SK-N-SH (cell line): ENCODE data around the gene SCD5. TPM values are rescaled to one million over a fixed set of nuclear protein-coding genes. Genes with fewer than 3 reads are reported as not detected.

Experiments
- CTCF ChIA-PET: fragments of 300-600, 350-600 bp; formaldehyde crosslinking; extraction: SDS; loops from one replicate; lab custom pipeline; 2021; lab: Yijun Ruan, JAX
- POLR2A ChIA-PET: fragments of 350-600 bp; sonication (Branson Sonifier 250); formaldehyde crosslinking; extraction: SDS; loops from one replicate; lab custom pipeline; 2020; ENCODE audit warnings: antibody characterized with exemption, inconsistent platforms; lab: Yijun Ruan, JAX
- DNase-seq: peaks from one replicate; pipeline ENCODE4 v3.0.0; 2012
- H2AFZ ChIP-seq: fragments of 200-600 bp; sonication (generic); 2 replicates; pipeline ENCODE4 v1.8.1; 2016; ENCODE audit warnings: antibody characterized with exemption, mild to moderate bottlenecking, low read depth
- H3F3A ChIP-seq: fragments of 200-600 bp; sonication (generic); replicated peaks from 2 replicates; pipeline ENCODE3; 2016; ENCODE audit warnings: antibody characterized with exemption, mild to moderate bottlenecking; ENCODE audit not compliant: insufficient read depth
- H3K27ac ChIP-seq, 2 experiments: fragments of 200-500 bp in 1 of 2; fragments of 200-600 bp in 1 of 2; sonication (Bioruptor generic) in 1 of 2; sonication (generic), shearing (Covaris generic) in 1 of 2; 2 replicates each; pipeline versions ENCODE4 v1.5.1 to v1.6.1; 2014 to 2016; ENCODE audit warnings: low read depth in 2 of 2, inconsistent platforms in 1 of 2, low read length in 1 of 2, mild to moderate bottlenecking in 1 of 2, mixed read lengths in 1 of 2
- H3K27me3 ChIP-seq: fragments of 200-600 bp; sonication (generic), shearing (Covaris generic); 2 replicates; pipeline ENCODE4 v1.6.1; 2016; ENCODE audit warnings: mixed run types; ENCODE audit not compliant: insufficient read depth
- H3K36me3 ChIP-seq, 2 experiments: fragments of 200-500 bp in 1 of 2; fragments of 200-600 bp in 1 of 2; sonication (Bioruptor generic) in 1 of 2; sonication (generic) in 1 of 2; replicated peaks in 1 of 2; 2 replicates each; pipeline versions ENCODE3 to v1.5.1; 2014 to 2016; ENCODE audit warnings: low read length in 1 of 2, mild to moderate bottlenecking in 1 of 2; ENCODE audit not compliant: insufficient read depth in 2 of 2, control insufficient read depth in 1 of 2
- H3K4me1 ChIP-seq, 2 experiments: fragments of 200-500 bp in 1 of 2; fragments of 200-600 bp in 1 of 2; sonication (Bioruptor generic) in 1 of 2; sonication (generic), shearing (Covaris generic) in 1 of 2; 2 replicates each; pipeline versions ENCODE4 v1.5.1 to v1.6.1; 2014 to 2016; ENCODE audit warnings: low read depth in 1 of 2, low read length in 1 of 2, mixed run types in 1 of 2; ENCODE audit not compliant: insufficient read depth in 2 of 2, control insufficient read depth in 1 of 2
- H3K4me2 ChIP-seq: fragments of 200-600 bp; sonication (generic), shearing (Covaris generic); 2 replicates; pipeline ENCODE4 v1.6.1; 2017; ENCODE audit warnings: mixed run types
- H3K4me3 ChIP-seq, 2 experiments: fragments of 200-500 bp in 1 of 2; fragments of 200-600 bp in 1 of 2; sonication (Bioruptor generic) in 1 of 2; sonication (generic), shearing (Covaris generic) in 1 of 2; 2 replicates each; pipeline versions ENCODE4 v1.5.1 to v1.8.1; 2014 to 2016; ENCODE audit warnings: low read depth in 2 of 2, inconsistent platforms in 1 of 2, low read length in 1 of 2, mild to moderate bottlenecking in 1 of 2, mixed read lengths in 1 of 2, moderate library complexity in 1 of 2
- H3K79me2 ChIP-seq: fragments of 200-600 bp; sonication (generic); 2 replicates; pipeline ENCODE4 v1.8.1; 2017; ENCODE audit warnings: mild to moderate bottlenecking; ENCODE audit not compliant: insufficient read depth
- H3K9ac ChIP-seq: fragments of 200-600 bp; sonication (generic); 2 replicates; pipeline ENCODE4 v1.6.1; 2017; ENCODE audit warnings: mixed run types
- H3K9me2 ChIP-seq: fragments of 200-600 bp; sonication (generic); 2 replicates; pipeline ENCODE4 v1.6.1; 2017; ENCODE audit warnings: mixed run types
- H3K9me3 ChIP-seq: fragments of 200-600 bp; sonication (generic); 2 replicates; pipeline ENCODE4 v1.6.1; 2017; ENCODE audit warnings: mixed run types, mild to moderate bottlenecking, moderate library complexity
- H4K20me1 ChIP-seq: fragments of 200-600 bp; sonication (generic); 2 replicates; pipeline ENCODE4 v1.6.1; 2017; ENCODE audit warnings: mild to moderate bottlenecking, mixed run types; ENCODE audit not compliant: insufficient read depth
- CHD2 ChIP-seq: fragments of 150-350 bp; IDR thresholded peaks from 2 replicates; pipeline ENCODE4 v1.6.1; 2018; ENCODE audit warnings: low read length; ENCODE audit not compliant: partially characterized antibody
- ELF1 ChIP-seq: IDR thresholded peaks from 2 replicates; pipeline ENCODE4 v1.4.0; 2012
- FOSL2 ChIP-seq: IDR thresholded peaks from 2 replicates; pipeline ENCODE4 v1.4.0; 2012; ENCODE audit warnings: low read depth, mild to moderate bottlenecking, moderate library complexity, borderline replicate concordance
- MEF2A ChIP-seq: IDR thresholded peaks from 2 replicates; pipeline ENCODE4 v1.4.0; 2012; ENCODE audit warnings: low read depth, borderline replicate concordance
- NFIC ChIP-seq: IDR thresholded peaks from 2 replicates; pipeline ENCODE4 v1.4.0; 2012; ENCODE audit warnings: borderline replicate concordance
- NRF1 ChIP-seq: IDR thresholded peaks from 2 replicates; pipeline ENCODE4 v1.6.1; 2012; ENCODE audit warnings: low read depth, mild to moderate bottlenecking, low read length
- PBX3 ChIP-seq: IDR thresholded peaks from 2 replicates; pipeline ENCODE4; 2012
- RAD21 ChIP-seq: IDR thresholded peaks from 2 replicates; pipeline ENCODE4 v1.6.1; 2012; ENCODE audit warnings: mild to moderate bottlenecking, low read length
- RCOR1 ChIP-seq: fragments of 150-350 bp; IDR thresholded peaks from 2 replicates; pipeline ENCODE4 v1.6.1; 2017; ENCODE audit warnings: antibody characterized with exemption, low read length
- RFX5 ChIP-seq: IDR thresholded peaks from 2 replicates; pipeline ENCODE4 v1.6.1; 2012; ENCODE audit warnings: mild to moderate bottlenecking, improper control_type of control experiment, low read length
- RXRA ChIP-seq: IDR thresholded peaks from 2 replicates; pipeline ENCODE4 v1.4.0; 2012; ENCODE audit warnings: low read depth, mild to moderate bottlenecking, borderline replicate concordance
- SMC3 ChIP-seq: IDR thresholded peaks from 2 replicates; pipeline ENCODE4 v1.6.1; 2012; ENCODE audit warnings: low read depth, low read length, improper control_type of control experiment
- TAF1 ChIP-seq: IDR thresholded peaks from 2 replicates; pipeline ENCODE4 v1.6.1; 2012; ENCODE audit warnings: low read depth, mild to moderate bottlenecking, low read length, moderate library complexity, borderline replicate concordance
- TCF12 ChIP-seq: IDR thresholded peaks from 2 replicates; pipeline ENCODE4 v1.4.0; 2012
- USF1 ChIP-seq: IDR thresholded peaks from 2 replicates; pipeline ENCODE4 v1.4.0; 2012; ENCODE audit warnings: low read depth, borderline replicate concordance
- YY1 ChIP-seq: IDR thresholded peaks from 2 replicates; pipeline ENCODE4 v1.4.0; 2012; ENCODE audit warnings: low read depth, mild to moderate bottlenecking
- WGBS: methylation state at CpG from one replicate; pipeline ENCODE4 v1.1.6; 2017; ENCODE audit warnings: low lambda C conversion rate; 5-methylcytosine and 5-hydroxymethylcytosine counted together
- polyA plus RNA-seq, 3 experiments: library from polyadenylated mRNA; depleted of rRNA; stranded (reverse); fragments of >200 nt; gene quantifications; 2 replicates each; pipeline ENCODE4 v1.2.3, GENCODE V29; 2012
- TF ChIP-seq, protein P1 (sequence below): IDR thresholded peaks from 2 replicates; pipeline ENCODE4 v1.6.1; 2012; ENCODE audit warnings: mild to moderate bottlenecking, low read depth, low read length, moderate library complexity
- TF ChIP-seq, protein P2 (sequence below): IDR thresholded peaks from 2 replicates; pipeline ENCODE4 v1.4.0; 2012; ENCODE audit warnings: low read depth
- TF ChIP-seq, protein P3 (sequence below): fragments of 150-350 bp; IDR thresholded peaks from 2 replicates; pipeline ENCODE4 v1.6.1; 2016; ENCODE audit warnings: mild to moderate bottlenecking, low read depth, low read length
- TF ChIP-seq, protein P4 (sequence below): IDR thresholded peaks from 2 replicates; pipeline ENCODE4 v1.4.0; 2012; ENCODE audit warnings: low read depth, borderline replicate concordance

The SCD5 gene
- polyA plus RNA-seq, 1 of the 3 experiments (the other 2 are of a cell fraction): 23.7 TPM

DNA sequence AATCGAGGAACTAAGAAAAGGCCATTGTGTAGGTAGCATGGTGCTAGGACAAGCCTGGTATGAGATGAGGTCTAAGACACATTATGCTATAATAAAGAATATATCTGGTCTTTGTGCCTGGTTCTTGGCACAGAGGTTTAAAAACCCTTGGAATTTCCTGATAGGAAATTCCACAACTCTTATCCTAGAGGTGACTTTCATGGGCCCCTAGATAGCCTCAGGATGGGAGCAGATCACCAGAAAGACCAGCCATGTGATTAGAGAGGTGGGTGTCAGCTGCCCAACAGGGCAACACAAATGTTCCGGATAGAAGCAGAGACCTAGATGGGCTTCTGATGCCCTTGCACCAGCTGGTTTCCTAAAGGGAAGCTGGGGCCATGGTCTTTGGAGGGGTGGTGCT is 107.2 kb downstream of the SCD5 start:
- no peak for DNase-seq
- H3K27me3 ChIP-seq: no peaks in the 10 kb centered on the region
- no peak overlapping the region for H2AFZ ChIP-seq
- CTCF ChIA-PET: no interaction called here
- H3F3A ChIP-seq: no peaks in the 10 kb centered on the region
- no peak overlapping the region for H3K4me3 ChIP-seq
- H3K9me2 ChIP-seq: no peaks in the 10 kb centered on the region
- no peaks in the 10 kb centered on the region for H4K20me1 ChIP-seq
- TF ChIP-seq, protein P1, sequence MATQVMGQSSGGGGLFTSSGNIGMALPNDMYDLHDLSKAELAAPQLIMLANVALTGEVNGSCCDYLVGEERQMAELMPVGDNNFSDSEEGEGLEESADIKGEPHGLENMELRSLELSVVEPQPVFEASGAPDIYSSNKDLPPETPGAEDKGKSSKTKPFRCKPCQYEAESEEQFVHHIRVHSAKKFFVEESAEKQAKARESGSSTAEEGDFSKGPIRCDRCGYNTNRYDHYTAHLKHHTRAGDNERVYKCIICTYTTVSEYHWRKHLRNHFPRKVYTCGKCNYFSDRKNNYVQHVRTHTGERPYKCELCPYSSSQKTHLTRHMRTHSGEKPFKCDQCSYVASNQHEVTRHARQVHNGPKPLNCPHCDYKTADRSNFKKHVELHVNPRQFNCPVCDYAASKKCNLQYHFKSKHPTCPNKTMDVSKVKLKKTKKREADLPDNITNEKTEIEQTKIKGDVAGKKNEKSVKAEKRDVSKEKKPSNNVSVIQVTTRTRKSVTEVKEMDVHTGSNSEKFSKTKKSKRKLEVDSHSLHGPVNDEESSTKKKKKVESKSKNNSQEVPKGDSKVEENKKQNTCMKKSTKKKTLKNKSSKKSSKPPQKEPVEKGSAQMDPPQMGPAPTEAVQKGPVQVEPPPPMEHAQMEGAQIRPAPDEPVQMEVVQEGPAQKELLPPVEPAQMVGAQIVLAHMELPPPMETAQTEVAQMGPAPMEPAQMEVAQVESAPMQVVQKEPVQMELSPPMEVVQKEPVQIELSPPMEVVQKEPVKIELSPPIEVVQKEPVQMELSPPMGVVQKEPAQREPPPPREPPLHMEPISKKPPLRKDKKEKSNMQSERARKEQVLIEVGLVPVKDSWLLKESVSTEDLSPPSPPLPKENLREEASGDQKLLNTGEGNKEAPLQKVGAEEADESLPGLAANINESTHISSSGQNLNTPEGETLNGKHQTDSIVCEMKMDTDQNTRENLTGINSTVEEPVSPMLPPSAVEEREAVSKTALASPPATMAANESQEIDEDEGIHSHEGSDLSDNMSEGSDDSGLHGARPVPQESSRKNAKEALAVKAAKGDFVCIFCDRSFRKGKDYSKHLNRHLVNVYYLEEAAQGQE: no peak
- TF ChIP-seq, protein P2, sequence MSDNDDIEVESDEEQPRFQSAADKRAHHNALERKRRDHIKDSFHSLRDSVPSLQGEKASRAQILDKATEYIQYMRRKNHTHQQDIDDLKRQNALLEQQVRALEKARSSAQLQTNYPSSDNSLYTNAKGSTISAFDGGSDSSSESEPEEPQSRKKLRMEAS: no peak
- TF ChIP-seq, all 33 proteins: peak for 0
- POLR2A ChIA-PET: no interaction called here
- H3K27ac ChIP-seq: no peak overlapping the region
- H3K36me3 ChIP-seq: no peaks in the 10 kb centered on the region
- H3K9me3 ChIP-seq: no peaks in the 10 kb centered on the region
- H3K9ac ChIP-seq: no peak overlapping the region
- WGBS: 98% methylated on average over 2 of the region's 2 CpGs
- no peaks in the 10 kb centered on the region; a peak in 1 of 4 replicates for H3K4me1 ChIP-seq
- H3K79me2 ChIP-seq: no peaks in the 10 kb centered on the region
- no peak overlapping the region; the same call in 1 of the 2 replicates for H3K4me2 ChIP-seq

DNA sequence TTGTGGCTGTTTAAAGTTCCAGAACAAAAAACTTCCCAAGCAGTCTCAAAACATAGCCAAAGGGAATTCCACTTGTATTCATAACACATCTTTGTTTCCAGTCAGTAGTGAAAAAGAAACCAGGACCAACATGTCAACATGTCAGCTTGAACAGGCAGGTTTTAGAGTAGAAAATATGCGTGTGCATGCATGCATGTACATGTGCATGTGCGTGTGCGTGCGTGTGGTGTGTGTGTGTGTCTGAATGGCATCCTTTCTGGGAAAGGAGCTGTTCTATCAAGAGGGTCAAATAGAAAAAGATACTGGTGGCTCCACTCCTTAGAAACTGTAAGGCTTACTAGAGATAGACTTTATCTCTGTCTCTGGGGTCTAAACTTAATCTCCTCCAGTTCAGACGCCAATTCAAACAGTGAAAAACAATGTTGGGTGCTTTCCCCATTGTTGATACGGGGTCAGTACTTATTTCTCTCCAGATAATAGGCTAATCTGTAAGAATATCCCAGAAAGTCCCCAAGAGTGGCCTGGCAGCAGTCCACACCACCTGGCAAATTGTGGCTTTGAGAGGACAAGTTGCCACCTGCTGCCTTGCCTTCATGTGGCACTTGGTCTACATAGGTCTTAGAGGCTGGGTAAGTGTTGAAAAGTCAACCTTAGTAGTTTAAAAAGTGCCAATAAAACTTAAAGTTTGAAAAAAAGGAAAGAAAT is 110.4 kb downstream of the SCD5 start:
- POLR2A ChIA-PET: no interaction called here
- TF ChIP-seq RFX5 (no peak), YY1 (no peak), RCOR1 (no peak), SMC3 (no peak), CHD2 (no peak), NFIC (no peak), NRF1 (no peak), TCF12 (no peak), RXRA (no peak), PBX3 (no peak), TAF1 (no peak), ELF1 (no peak), MEF2A (no peak), USF1 (no peak), RAD21 (no peak), FOSL2 (no peak)
- TF ChIP-seq, protein P3, sequence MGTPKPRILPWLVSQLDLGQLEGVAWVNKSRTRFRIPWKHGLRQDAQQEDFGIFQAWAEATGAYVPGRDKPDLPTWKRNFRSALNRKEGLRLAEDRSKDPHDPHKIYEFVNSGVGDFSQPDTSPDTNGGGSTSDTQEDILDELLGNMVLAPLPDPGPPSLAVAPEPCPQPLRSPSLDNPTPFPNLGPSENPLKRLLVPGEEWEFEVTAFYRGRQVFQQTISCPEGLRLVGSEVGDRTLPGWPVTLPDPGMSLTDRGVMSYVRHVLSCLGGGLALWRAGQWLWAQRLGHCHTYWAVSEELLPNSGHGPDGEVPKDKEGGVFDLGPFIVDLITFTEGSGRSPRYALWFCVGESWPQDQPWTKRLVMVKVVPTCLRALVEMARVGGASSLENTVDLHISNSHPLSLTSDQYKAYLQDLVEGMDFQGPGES: no peak
- TF ChIP-seq, protein P4, sequence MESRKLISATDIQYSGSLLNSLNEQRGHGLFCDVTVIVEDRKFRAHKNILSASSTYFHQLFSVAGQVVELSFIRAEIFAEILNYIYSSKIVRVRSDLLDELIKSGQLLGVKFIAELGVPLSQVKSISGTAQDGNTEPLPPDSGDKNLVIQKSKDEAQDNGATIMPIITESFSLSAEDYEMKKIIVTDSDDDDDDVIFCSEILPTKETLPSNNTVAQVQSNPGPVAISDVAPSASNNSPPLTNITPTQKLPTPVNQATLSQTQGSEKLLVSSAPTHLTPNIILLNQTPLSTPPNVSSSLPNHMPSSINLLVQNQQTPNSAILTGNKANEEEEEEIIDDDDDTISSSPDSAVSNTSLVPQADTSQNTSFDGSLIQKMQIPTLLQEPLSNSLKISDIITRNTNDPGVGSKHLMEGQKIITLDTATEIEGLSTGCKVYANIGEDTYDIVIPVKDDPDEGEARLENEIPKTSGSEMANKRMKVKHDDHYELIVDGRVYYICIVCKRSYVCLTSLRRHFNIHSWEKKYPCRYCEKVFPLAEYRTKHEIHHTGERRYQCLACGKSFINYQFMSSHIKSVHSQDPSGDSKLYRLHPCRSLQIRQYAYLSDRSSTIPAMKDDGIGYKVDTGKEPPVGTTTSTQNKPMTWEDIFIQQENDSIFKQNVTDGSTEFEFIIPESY: no peak
- TF ChIP-seq, all 33 proteins: peak for 0
- no peak overlapping the region for H3K9ac ChIP-seq
- no peaks in the 10 kb centered on the region for H3K9me3 ChIP-seq
- no peaks in the 10 kb centered on the region; a peak in 1 of 4 replicates for H3K4me1 ChIP-seq
- no peaks in the 10 kb centered on the region for H3K9me2 ChIP-seq
- CTCF ChIA-PET: no interaction called here
- no peaks in the 10 kb centered on the region for H4K20me1 ChIP-seq
- no peaks in the 10 kb centered on the region for H3K36me3 ChIP-seq
- H3K4me3 ChIP-seq: no peak overlapping the region
- H3K27ac ChIP-seq: no peak overlapping the region
- no peaks in the 10 kb centered on the region for H3K27me3 ChIP-seq
- H3K4me2 ChIP-seq: no peak overlapping the region
- no peak for DNase-seq
- no peaks in the 10 kb centered on the region for H3F3A ChIP-seq
- no peaks in the 10 kb centered on the region for H3K79me2 ChIP-seq
- WGBS: 92% methylated on average over 6 of the region's 6 CpGs
- no peak overlapping the region for H2AFZ ChIP-seq
